Activated CD8-positive, alpha-beta memory T cell treated with anti-CD3 and anti-CD28 coated beads for 1 hour (primary cell): ENCODE measurements around the gene SHANK1.
"Not testable (repeated sequence)": the region's sequence is repeated elsewhere in the genome, so short reads cannot be mapped to it uniquely, and the experiment has no call there.

ENCODE experiments used
- DNase-seq, 2 donors: peaks; one replicate each; pipeline ENCODE4 v3.0.0-alpha.2; 2020; ENCODE audit warnings: low read depth in 1 of 2; ENCODE audit errors: extremely low read depth in 1 of 2

Gene SHANK1

GRCh38 chr19:50719566-50719965 lies at the start of gene SHANK1:
SHANK1 (minus strand) TSS chr19:50719802; CDS start chr19:50716919, 2,883 bp downstream.
- no peak for DNase-seq

DNA sequence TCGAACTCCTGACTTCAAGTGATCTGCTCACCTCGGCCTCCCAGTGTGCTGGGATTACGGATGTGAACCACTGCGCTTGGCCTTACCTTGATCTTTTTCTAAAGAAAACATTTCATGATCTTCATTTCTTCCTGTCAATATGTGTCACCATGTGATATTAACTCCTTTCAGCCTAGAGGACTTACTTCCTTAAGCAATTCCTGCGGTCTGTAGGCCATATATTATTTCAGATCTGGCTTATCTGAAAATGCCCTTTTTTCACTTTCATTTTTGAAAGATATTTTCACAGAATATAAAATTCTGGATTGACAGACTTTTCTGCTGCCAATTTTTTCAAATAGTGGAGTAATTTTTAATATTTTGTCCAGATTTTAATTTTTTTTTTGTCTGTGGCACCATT lies 48.7 kb upstream of the SHANK1 start:
- no peak for DNase-seq

GRCh38 chr19:50767263-50767662 lies 47.7 kb upstream of the SHANK1 start:
- not testable (repeated sequence) for DNase-seq

- not testable (repeated sequence) for DNase-seq
Measured at GRCh38 chr19:50766746-50767145, 47.1 kb upstream of the SHANK1 start.

DNA sequence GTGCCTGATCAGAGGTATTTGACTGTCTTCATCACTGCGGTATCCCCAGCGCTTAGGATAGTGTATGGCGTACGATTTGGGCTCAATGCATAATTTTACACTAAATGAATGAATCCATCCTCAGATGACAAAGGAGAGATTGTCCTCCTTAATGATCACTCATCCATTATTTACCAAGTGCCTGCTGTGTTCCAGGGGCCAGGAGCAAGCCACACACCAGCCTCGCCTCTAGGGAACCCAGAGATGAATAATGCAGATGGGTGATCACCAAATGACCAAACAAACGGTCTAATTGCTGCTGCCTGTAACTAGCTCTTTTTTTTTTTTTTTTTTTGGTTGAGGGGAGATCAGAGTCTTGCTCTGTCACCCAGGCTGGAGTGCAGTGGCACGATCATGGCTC lies 44.8 kb upstream of the SHANK1 start:
- DNase-seq, result no peak

- not testable (repeated sequence) for DNase-seq
Measured at GRCh38 chr19:50763521-50763920, 43.9 kb upstream of the SHANK1 start.

- not testable (repeated sequence) for DNase-seq
Measured at GRCh38 chr19:50761501-50761900, 41.9 kb upstream of the SHANK1 start.

- no peak for DNase-seq
Measured at GRCh38 chr19:50759886-50760285, 40.3 kb upstream of the SHANK1 start.

DNA sequence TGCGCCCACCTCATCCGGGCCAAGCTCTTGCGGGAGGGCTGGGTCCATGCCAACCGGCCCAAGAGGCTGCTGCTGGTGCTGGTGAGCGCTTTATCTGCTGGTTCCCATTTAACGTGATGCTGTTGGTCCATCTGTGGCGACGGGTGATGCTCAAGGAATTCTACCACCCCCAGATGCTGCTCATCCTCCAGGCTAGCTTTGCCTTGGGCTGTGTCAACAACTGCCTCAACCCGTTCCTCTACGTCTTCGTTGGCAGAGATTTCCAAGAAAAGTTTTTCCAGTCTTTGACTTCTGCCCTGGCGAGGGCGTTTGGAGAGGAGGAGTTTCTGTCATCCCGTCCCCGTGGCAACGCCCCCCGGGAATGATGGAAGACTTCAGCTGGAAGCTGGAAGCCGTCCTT lies 39.5 kb upstream of the SHANK1 start:
- DNase-seq, result not testable (repeated sequence)

- not testable (repeated sequence) for DNase-seq
Measured at GRCh38 chr19:50757624-50758023, 38.0 kb upstream of the SHANK1 start.

DNA sequence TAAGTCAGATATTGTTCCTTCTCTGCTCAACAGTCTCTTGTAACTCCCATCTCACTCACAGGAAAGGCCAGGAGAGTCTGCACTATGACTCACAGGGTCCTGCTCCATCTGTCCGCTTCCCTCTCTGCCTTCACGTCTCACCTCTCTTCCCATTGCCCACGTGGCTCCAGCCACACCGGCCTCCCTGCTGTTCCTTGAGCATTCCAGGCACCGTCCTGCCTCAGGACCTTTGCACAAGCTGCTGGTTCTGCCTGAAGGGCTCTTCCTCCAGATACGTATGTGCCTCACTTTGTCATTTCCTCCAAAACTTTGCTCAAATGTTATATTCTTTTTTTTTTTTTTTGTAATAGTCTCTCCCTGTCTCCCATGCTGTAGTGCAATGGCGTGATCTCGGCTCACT lies 36.6 kb upstream of the SHANK1 start:
- not testable (repeated sequence) for DNase-seq

- no peak for DNase-seq
Measured at GRCh38 chr19:50753879-50754278, 34.3 kb upstream of the SHANK1 start.

DNA sequence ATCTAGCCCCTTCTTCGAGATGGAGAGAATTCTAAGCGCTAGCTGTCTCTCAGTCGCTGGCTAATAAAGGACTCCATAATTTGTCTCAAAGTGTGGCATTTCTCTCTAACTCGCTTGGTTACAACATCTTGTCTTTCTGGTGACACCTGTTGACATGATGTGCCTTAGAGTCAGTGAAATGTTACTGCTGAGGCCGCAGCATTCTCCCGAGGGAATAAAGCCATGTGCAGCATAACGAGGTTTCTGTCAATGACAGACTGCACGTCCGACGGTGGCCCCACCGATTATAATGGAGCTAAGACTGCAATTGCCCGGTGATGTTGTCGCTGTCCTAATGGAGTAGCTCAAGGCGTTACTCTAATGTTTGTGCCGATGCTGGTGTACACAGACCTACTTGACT lies 30.4 kb upstream of the SHANK1 start:
- no peak for DNase-seq

GRCh38 chr19:50749490-50749889 lies 29.9 kb upstream of the SHANK1 start:
- DNase-seq, result no peak

DNA sequence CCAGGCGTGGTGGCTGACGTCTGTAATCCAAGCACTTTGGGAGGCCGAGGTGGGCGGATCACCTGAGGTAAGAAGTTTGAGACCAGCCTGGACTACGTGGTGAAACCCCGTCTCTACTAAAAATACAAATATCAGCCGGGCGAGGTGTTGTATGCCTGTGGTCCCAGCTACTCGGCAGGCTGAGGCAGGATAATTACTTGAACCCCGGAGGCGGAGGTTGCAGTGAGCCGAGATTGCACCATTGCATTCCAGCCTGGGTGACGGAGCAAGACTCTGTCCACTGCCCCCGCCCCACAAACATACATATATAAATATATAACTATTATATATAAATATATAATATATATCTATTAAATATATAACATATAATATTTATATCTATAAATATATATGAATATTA lies 27.5 kb upstream of the SHANK1 start:
- not testable (repeated sequence) for DNase-seq

- DNase-seq, result no peak
Measured at GRCh38 chr19:50745221-50745620, 25.6 kb upstream of the SHANK1 start.

- DNase-seq, result no peak
Measured at GRCh38 chr19:50743537-50743936, 23.9 kb upstream of the SHANK1 start.

DNA sequence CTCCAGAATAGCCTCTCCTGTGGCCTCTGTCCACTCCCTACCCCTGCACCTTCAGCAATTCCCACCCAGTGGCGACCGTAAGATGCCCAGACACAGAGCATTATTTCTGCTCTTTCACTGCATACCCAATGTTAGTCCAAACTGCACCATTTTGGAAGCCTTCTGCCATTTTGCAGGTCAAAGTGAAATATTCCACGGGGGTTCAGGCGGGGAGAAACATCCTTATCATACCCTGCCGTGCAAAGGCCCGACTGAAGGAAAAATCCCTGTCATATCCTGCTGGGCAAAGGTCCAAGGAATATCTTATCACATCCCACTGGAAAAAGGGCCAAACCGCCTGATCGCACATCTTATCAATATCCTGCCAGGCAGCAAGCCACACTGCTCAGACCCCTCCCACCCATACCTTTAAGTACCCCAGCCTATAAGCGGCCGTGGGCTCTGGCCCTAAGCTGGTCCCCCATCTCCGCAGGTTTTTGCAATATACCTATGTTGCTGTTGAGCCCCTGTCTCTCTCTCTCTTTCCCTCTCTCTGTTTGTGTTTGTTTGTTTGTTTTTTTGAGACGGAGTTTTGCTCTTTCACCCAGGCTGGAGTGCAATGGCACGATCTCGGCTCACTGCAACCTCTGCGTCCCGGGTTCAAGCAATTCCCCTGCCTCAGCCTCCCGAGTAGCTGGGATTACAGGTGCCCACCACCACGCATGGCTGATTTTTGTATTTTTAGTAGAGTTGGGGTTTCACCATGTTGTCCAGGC lies 21.8 kb upstream of the SHANK1 start:
- DNase-seq, result no peak

DNA sequence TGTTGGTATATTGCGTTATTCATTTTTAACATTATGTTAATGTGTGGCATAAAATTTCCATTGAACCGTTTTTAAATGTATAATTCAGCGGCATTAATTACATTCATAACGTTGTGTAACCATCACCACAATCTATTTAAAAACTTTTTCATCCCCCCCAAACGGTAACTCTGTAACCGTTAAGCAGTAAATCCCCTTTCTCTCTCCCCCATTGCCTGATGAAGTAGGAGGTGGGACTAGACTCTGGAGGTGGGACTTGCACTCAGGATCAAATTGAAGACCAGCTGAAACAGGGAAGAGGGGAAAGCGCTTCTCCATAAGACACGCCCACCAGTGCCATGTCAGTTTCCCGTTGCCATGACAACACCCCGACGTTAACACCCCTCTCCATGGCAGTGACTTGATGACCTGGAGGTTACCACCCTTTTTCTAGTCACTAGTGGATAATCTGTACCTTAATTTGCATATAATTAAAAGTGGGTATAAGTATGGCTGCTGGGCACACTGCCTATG lies 20.4 kb upstream of the SHANK1 start:
- DNase-seq, result no peak

GRCh38 chr19:50739132-50739913 lies 19.7 kb upstream of the SHANK1 start:
- DNase-seq, result no peak

GRCh38 chr19:50736338-50736737 lies 16.7 kb upstream of the SHANK1 start:
- no peak for DNase-seq

- DNase-seq, result no peak
Measured at GRCh38 chr19:50735869-50736268, 16.3 kb upstream of the SHANK1 start.
